NCI-H146 (cell line): ENCODE data around the gene FGF2.
"Not testable (repeated sequence)": the region's sequence is repeated elsewhere in the genome, so short reads cannot be mapped to it uniquely, and the experiment has no call there.

Experiments used
- DNase-seq: peaks from one replicate; lab custom pipeline; 2025; lab: John Stamatoyannopoulos, UW

The FGF2 gene

GRCh38 chr4:122826553-122827257 is at the start of gene FGF2:
Gene FGF2 (plus strand): TSS chr4:122826831. CDS start chr4:122827175, 344 bp downstream.
- peak; percentile 44 for DNase-seq

DNA sequence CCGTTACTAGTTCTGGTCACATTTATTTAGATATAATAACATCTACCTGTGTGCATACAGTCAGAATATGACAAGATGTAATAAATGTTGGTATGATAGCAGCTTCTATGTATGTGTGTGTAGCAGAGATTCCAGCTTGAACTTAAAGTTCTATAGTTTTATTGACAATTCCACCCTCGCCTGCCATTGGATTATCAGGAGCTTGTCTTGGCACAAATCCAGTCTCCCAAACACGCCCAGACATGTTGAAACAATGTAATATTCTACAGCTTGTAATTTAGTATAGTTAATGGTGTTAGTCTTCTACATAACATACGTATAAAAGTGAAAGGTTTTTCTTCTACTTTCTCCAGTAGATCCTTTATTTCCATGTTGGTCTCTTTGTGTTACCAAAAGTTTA is 49.7 kb upstream of the FGF2 start:
- DNase-seq = peak; percentile 17

GRCh38 chr4:122777846-122778673 is 48.6 kb upstream of the FGF2 start:
- DNase-seq = no peak

DNA sequence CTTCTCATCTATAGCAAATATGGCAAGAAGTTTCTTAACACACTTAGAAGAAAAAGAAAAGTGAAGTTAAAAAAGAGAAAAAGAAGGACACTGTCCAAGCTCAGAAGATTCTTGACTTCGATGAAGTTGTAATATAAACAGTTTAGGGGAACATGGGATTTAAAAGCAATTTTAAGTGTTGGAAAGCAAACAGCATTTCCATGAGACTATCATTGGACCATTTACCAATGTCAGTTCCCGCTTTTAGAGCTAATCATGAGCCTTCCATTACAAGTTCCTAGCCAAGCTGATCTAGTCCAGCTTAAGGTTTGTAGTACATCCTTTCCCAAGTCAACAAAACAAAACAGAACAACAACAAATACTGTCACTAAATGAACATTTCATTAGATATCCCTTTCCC is 45.1 kb upstream of the FGF2 start:
- DNase-seq = no peak

GRCh38 chr4:122783301-122784215 is 43.1 kb upstream of the FGF2 start:
- no peak for DNase-seq

DNA sequence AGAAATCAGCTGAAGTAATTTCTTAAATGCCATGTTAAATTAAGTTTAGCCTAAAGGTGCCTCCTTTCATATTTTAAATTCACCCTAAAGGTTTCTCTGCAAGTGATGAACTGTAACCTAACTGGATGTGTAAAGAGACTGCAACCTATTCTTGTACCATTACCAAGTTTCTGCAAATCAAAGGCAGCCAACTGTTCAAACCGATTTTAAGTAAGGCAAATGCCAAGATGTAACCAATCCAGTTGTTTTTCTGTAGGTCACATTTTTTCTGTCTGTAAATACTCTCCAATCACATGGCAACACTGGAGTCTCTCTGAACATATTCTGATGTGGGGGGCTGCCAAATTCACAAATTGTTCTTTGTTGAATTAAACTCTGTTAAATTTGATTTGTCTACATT is 42.4 kb upstream of the FGF2 start:
- DNase-seq = no peak

GRCh38 chr4:122785099-122785498 is 41.5 kb upstream of the FGF2 start:
- DNase-seq = no peak

GRCh38 chr4:122786296-122786695 is 40.3 kb upstream of the FGF2 start:
- DNase-seq = not testable (repeated sequence)

GRCh38 chr4:122786920-122787319 is 39.7 kb upstream of the FGF2 start:
- DNase-seq = not testable (repeated sequence)

GRCh38 chr4:122787940-122788339 is 38.7 kb upstream of the FGF2 start:
- DNase-seq = no peak

DNA sequence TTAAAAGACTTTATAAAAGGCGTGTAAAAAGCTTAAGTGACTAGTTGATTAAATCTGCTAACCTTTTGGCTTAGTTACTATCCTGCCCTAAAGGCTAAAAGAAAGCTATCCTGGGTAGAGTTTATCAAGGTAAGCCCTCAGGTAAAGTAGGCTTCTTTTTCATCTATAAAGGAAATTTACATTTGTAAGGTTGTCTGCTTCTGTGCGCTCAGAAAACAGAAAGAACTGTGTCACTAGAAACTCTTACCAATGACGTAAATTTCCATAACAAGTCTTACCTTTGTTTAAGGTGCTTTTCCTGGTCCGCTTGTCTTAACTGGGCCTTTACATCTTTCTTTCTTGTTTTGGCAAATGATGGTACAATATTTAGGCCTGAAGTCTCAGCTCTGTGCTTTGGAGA is 37.7 kb upstream of the FGF2 start:
- DNase-seq = no peak

- DNase-seq = no peak
These were observed 32.8 kb upstream of the FGF2 start for GRCh38 chr4:122793811-122794210.

- DNase-seq = no peak
These were observed 29.7 kb upstream of the FGF2 start for GRCh38 chr4:122796801-122797404.

GRCh38 chr4:122797405-122798094 is 29.1 kb upstream of the FGF2 start:
- DNase-seq = peak; percentile 26

- DNase-seq = peak; percentile 80
These were observed 28.5 kb upstream of the FGF2 start for GRCh38 chr4:122798101-122798500.

DNA sequence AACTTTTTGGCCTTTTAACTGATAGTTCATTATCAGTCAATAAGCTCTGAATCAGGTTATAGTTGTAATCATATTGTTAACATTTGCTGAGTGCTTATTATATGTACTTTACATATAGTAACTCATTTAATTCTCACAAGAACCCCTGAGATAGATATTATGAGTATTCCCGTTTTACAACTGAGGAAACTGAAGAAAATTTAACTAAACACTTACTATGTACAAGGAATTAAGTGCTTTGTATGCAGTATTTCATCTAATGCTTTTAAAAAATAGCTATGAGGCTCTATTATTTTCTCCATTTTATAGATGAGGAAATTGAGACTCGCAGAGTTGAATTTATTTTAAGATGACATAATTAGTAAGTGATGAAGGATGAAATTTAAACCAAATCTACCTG is 27.7 kb upstream of the FGF2 start:
- DNase-seq = no peak

GRCh38 chr4:122803788-122804208 is 22.8 kb upstream of the FGF2 start:
- DNase-seq = no peak

DNA sequence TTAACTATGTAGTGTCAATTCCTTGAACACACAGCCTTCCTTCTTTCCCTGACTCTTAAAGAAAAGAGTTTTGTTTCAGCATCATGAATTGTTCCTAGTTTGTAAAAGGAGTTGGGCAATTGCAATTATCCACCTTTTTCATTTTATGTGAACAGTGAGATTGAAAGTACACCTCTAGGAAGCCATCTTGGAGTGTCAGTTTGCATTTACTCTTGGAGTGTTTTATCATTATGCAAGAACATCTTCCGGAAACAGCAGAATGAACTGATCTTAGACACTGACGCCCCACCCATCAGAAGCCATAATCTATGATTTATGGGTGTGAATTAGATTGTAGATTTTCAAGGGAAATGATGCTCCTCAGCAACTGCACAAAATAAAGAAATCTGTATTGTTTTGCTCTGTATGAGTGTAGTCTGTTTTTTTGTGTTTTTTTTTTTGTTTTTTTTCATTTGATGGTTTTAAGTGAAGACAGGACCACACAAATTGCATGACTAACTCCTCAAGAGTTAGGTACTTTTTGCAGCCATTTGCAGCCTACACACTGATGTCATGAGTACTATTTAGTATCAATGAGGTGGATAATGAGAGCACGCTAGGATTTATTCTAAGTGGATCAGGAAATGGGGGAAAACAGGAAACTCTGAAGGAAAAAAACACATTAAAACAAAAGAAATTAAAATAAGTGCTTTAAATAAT is 19.5 kb upstream of the FGF2 start:
- no peak for DNase-seq

GRCh38 chr4:122810669-122811068 is 16.0 kb upstream of the FGF2 start:
- no peak for DNase-seq

GRCh38 chr4:122811781-122812180 is 14.8 kb upstream of the FGF2 start:
- DNase-seq = not testable (repeated sequence)

DNA sequence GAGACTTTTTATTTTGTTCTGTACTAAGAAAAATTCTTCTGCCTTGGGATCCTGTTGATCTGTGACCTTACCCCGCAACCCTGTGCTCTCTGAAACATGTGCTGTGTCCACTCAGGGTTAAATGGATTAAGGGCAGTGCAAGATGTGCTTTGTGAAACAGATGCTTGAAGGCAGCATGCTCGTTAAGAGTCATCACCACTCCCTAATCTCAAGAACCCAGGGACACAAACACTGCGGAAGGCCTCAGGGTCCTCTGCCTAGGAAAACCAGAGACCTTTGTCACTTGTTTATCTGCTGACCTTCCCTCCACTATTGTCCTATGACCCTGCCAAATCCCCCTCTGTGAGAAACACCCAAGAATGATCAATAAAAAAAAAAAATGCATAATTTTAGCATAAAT is 13.8 kb upstream of the FGF2 start:
- not testable (repeated sequence) for DNase-seq
